Nephron progenitor cell (in vitro differentiated cells): ENCODE measurements around the gene KCNN4.

Experiments
- DNase-seq: peaks from one replicate; pipeline ENCODE4 v3.0.0; 2021
- H3K27ac Mint-ChIP-seq: 2 replicates; pipeline ENCODE4 v1.8.0; 2021; ENCODE audit warnings: mild to moderate bottlenecking, moderate library complexity, mixed read lengths
- H3K27me3 Mint-ChIP-seq: 2 replicates; pipeline ENCODE4 v1.8.0; 2021; ENCODE audit warnings: mild to moderate bottlenecking, low read depth, mixed read lengths; ENCODE audit not compliant: poor library complexity
- H3K36me3 Mint-ChIP-seq: 2 replicates; pipeline ENCODE4 v1.8.0; 2021; ENCODE audit warnings: low read depth, mixed read lengths
- H3K4me1 Mint-ChIP-seq: 2 replicates; pipeline ENCODE4 v1.8.0; 2021; ENCODE audit warnings: mixed read lengths
- H3K4me3 Mint-ChIP-seq: 2 replicates; pipeline ENCODE4 v1.8.0; 2021; ENCODE audit warnings: mild to moderate bottlenecking, moderate library complexity, mixed read lengths
- H3K9me3 Mint-ChIP-seq: 2 replicates; pipeline ENCODE4 v1.8.0; 2021; ENCODE audit warnings: mild to moderate bottlenecking, moderate library complexity, mixed read lengths
- TF ChIP-seq, protein P1 (sequence below): fragments of 200-600 bp; sonication (generic); IDR thresholded peaks from 2 replicates; pipeline ENCODE4 v1.5.0; 2021; ENCODE audit warnings: antibody characterized with exemption

KCNN4 gene

DNA sequence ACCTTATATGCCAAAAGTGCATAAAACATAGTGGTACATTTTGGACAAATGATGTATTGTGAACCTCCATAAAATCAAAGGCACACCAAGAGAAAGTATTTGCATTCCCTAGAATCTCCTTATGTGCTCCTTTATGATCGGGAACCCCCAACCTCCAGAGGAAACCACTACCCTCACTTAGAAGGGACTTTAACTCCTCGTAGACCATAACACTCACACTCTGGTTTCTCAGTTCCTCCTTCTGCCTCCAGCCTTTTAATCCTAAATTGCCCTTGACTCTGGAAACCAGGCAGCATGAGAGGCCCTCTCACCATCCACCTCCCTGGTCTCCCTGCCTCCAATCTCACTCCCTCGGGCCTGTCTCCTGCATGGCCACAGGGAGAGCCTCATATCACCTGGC, 9.8 kb upstream of the KCNN4 start:
- H3K36me3 Mint-ChIP-seq = no peaks in the 10 kb centered on the region
- H3K9me3 Mint-ChIP-seq = no peaks in the 10 kb centered on the region
- peaks cover 65% of the 10 kb centered on the region for H3K27me3 Mint-ChIP-seq
- no peaks in the 10 kb centered on the region for H3K4me1 Mint-ChIP-seq
- H3K27ac Mint-ChIP-seq = no peak overlapping the region
- TF ChIP-seq, protein P1, sequence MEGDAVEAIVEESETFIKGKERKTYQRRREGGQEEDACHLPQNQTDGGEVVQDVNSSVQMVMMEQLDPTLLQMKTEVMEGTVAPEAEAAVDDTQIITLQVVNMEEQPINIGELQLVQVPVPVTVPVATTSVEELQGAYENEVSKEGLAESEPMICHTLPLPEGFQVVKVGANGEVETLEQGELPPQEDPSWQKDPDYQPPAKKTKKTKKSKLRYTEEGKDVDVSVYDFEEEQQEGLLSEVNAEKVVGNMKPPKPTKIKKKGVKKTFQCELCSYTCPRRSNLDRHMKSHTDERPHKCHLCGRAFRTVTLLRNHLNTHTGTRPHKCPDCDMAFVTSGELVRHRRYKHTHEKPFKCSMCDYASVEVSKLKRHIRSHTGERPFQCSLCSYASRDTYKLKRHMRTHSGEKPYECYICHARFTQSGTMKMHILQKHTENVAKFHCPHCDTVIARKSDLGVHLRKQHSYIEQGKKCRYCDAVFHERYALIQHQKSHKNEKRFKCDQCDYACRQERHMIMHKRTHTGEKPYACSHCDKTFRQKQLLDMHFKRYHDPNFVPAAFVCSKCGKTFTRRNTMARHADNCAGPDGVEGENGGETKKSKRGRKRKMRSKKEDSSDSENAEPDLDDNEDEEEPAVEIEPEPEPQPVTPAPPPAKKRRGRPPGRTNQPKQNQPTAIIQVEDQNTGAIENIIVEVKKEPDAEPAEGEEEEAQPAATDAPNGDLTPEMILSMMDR = no peak
- DNase-seq = no peak
- H3K4me3 Mint-ChIP-seq = no peak overlapping the region

DNA sequence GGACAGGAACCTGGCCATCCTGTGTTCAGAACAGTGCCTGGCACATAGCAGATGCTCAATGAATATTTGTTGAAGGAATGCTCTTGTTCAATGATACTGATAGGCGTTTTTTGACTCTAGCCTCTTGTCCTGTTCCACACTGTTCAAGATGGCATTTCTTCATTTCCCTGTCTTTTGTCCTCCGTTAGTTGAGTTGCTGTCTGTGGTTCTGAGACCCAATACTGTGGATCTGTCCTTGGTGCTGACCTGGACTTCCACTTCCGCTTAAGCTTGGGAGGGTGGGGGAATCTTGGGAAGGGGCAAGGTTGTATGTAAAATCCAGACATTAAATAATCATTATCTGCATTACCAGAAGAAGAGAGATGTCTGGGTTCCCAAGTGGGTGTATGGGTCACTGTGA, 8.3 kb upstream of the KCNN4 start:
- H3K27ac Mint-ChIP-seq = no peak overlapping the region
- no peak overlapping the region for H3K4me3 Mint-ChIP-seq
- peak; percentile 60 for DNase-seq
- H3K9me3 Mint-ChIP-seq = no peaks in the 10 kb centered on the region
- peaks cover 4% of the 10 kb centered on the region for H3K4me1 Mint-ChIP-seq
- TF ChIP-seq, protein P1 = no peak
- H3K36me3 Mint-ChIP-seq = no peaks in the 10 kb centered on the region
- H3K27me3 Mint-ChIP-seq = peaks cover 59% of the 10 kb centered on the region

DNA sequence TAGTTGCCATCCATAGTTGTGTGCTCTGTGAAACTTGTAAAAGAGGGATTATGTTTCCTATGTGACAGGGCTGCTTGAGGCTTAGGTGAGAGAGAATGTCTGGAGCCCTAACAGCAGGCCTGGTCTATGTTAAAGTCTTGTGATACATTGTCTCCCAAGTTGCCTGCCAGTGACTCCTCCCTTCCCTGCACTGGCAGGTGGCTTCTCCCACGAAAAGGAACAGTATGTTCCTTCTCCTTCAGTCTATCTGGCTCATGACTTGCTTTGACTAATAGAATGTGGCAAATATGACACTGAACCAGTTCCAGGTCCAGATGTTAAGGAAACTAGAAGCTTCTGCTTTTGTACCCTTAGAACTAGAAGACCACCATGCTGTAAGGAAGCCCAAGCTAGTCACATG, 5.9 kb upstream of the KCNN4 start:
- DNase-seq = no peak
- Mint-ChIP-seq H3K27me3 (peaks cover 48% of the 10 kb centered on the region), H3K27ac (no peak overlapping the region), H3K4me1 (peaks cover 23% of the 10 kb centered on the region), H3K36me3 (no peaks in the 10 kb centered on the region), H3K4me3 (no peak overlapping the region), H3K9me3 (no peaks in the 10 kb centered on the region)
- TF ChIP-seq, protein P1 = no peak

DNA sequence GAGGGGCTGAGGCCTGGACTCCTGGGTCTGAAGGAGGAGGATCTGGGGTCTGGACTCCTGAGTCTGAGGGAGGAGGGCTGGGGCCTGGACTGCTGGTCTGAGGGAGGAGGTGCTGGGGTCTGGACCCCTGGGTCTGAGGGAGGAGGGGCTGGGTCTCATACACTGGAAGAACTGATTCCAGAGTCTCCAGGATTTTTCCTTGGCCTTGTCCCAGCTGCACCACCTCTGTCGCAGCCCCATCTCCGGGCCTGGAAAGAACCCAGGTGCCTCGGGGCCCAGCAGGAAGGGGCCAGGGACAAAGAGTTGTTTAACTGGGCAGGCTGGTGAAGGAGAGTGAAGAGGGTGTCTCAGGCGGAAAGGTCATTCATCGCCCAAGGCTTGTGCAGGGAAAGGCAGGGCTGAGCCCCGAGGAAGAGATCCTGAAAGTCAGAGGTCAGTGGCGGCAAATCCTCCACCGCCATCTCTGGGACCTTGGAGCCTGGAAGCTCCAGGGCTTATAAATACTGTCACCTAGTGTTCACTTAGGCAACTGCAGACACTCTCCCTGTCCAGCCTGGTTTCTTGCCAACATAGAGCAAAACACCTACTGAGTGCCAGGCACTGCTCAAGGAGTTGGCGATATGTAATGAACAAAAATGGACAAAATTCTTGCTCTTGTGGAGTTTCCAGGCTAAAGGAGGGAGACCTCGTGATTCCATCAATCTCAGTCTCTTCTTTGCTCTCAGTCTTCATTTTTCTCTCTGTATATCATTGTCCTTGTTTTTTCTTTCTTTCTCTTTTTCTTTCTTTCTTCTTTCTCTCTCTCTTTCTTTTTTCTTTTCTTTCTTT, 4.4 kb upstream of the KCNN4 start:
- no peak overlapping the region for H3K27ac Mint-ChIP-seq
- DNase-seq = peak; percentile 61

DNA sequence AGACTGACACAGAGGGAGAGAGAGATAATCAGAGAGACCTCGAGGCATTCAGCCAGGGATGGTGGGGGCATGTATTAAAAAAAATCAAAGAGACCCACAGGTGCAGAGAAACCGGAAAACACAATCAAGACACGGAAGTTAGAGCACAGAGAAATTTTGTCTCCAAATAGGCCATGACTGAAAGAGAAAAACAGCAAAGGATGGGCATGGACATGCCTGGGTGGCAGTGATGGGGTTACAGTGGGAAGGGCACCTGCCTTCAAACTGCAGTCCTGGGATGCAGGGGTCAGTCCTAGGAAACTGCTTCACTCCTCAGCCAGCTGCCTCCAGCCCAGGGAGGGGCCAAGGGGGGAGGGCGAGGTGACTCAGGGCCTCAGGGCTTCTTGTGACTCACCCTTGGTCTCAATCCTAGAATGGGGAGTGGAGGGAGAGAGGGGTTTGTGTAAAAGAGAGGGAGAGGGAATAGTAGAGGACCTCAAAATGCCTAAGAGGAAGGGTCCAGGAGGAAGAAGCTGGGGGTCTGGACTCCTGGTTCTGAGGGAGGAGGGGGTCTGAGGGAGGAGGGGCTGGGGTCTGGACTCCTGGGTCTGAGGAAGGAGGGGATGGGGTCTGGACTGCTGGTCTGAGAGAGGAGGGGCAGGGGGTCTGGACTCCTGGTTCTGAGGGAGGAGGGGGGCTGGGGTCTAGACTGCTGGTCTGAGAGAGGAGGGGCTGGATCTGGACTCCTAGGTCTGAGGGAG, 3.6 kb upstream of the KCNN4 start:
- H3K4me3 Mint-ChIP-seq = no peak overlapping the region
- peaks cover 29% of the 10 kb centered on the region for H3K27me3 Mint-ChIP-seq
- TF ChIP-seq, protein P1 = no peak
- H3K9me3 Mint-ChIP-seq = no peaks in the 10 kb centered on the region
- H3K4me1 Mint-ChIP-seq = peaks cover 37% of the 10 kb centered on the region
- DNase-seq = no peak
- no peaks in the 10 kb centered on the region for H3K36me3 Mint-ChIP-seq
- H3K27ac Mint-ChIP-seq = no peak overlapping the region

More for the DNA sequence above, 4.4 kb upstream of the KCNN4 start:
- Mint-ChIP-seq H3K4me1 (peaks cover 30% of the 10 kb centered on the region), H3K27me3 (peaks cover 35% of the 10 kb centered on the region), H3K9me3 (no peaks in the 10 kb centered on the region), H3K4me3 (no peak overlapping the region), H3K36me3 (no peaks in the 10 kb centered on the region)
- TF ChIP-seq, protein P1 = peak; percentile 99
